Measurements from ENCODE around the gene DLG2. TPM values are rescaled to one million over a fixed set of nuclear protein-coding genes. Genes with fewer than 3 reads are reported as not detected.
A peak's percentile ranks its signal among the peaks of the same experiment; 100 is the strongest.

Gene DLG2
- total and polyA plus RNA-seq, 12 donors: 1.0 to 14.8 (median 7.4) TPM

DNA sequence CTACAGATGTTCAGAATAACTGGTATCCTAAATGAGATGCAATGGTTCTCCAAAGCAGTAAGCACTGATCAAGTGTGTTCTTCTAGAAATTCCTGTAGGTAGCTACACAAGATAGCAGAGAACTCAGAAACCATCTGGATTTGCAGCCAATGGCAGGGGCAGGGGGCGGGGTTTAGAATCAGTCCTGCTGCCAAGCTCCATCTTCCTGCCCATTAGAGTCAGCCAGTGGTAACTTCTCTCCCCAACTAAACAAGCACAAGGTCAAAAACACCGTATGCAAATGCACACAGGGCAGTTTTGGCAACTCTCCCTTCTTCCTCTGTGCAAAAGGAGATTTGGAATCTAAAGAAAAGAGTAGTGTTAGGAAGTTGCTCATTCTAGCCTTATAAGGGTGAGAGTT is 2103.5 kb downstream of the DLG2 start:
- Histone ChIP-seq H3K4me3 (no peak overlapping the region), H3K9me3 (no peaks in the 10 kb centered on the region), H3K27me3 (no peaks in the 10 kb centered on the region), H3K36me3 (no peaks in the 10 kb centered on the region), H3K27ac (no peak overlapping the region), H3K4me1 (no peaks in the 10 kb centered on the region)
- WGBS, 2 donors: 48 to 51% methylated on average over 2 of the region's 2 CpGs
- TF ChIP-seq, protein P1, sequence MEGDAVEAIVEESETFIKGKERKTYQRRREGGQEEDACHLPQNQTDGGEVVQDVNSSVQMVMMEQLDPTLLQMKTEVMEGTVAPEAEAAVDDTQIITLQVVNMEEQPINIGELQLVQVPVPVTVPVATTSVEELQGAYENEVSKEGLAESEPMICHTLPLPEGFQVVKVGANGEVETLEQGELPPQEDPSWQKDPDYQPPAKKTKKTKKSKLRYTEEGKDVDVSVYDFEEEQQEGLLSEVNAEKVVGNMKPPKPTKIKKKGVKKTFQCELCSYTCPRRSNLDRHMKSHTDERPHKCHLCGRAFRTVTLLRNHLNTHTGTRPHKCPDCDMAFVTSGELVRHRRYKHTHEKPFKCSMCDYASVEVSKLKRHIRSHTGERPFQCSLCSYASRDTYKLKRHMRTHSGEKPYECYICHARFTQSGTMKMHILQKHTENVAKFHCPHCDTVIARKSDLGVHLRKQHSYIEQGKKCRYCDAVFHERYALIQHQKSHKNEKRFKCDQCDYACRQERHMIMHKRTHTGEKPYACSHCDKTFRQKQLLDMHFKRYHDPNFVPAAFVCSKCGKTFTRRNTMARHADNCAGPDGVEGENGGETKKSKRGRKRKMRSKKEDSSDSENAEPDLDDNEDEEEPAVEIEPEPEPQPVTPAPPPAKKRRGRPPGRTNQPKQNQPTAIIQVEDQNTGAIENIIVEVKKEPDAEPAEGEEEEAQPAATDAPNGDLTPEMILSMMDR (IDR thresholded peaks at IDR 0.05): no peak
- ATAC-seq (no peak), DNase-seq (no peak)
- intact Hi-C loops (cut with DNase I): loop anchor here in 2 of 10 donors (10.0 kb wide), 2 partner anchors 201 to 291 kb away; no protein-coding TSS in a partner anchor

DNA sequence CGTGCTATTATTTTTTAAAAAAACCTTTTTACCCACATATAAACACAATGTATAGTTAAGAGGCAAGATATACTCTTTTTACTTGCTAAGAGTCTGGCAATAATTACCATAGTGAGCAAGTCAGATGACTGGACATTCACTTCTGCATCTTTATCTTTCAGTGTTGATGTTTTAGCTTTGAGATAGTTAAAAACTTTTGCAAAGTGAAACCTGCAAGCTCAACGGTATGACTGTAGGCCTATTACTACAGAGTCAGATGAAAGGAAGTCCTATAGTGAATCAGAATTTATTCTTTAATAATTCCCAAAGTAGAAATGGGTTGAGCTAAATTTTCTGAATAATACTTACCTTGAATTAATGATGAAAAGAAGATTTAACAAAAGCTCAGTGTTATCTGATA is 2104.2 kb downstream of the DLG2 start:
- H3K4me3 ChIP-seq: no peak overlapping the region
- no peaks in the 10 kb centered on the region for H3K4me1 ChIP-seq
- ATAC-seq: no peak
- TF ChIP-seq, protein P1 (IDR thresholded peaks at IDR 0.05): no peak
- H3K9me3 ChIP-seq: peaks cover 0 to 7% (median 0%) of the 10 kb centered on the region in 11 donors
- WGBS, 2 donors: 50 to 75% methylated on average over 2 of the region's 2 CpGs
- intact Hi-C loops (cut with DNase I): loop anchor here in 2 of 10 donors (10.0 kb wide), 2 partner anchors 202 to 292 kb away; no protein-coding TSS in a partner anchor
- no peaks in the 10 kb centered on the region for H3K36me3 ChIP-seq
- DNase-seq: no peak
- H3K27ac ChIP-seq: no peak overlapping the region
- H3K27me3 ChIP-seq: no peaks in the 10 kb centered on the region

DNA sequence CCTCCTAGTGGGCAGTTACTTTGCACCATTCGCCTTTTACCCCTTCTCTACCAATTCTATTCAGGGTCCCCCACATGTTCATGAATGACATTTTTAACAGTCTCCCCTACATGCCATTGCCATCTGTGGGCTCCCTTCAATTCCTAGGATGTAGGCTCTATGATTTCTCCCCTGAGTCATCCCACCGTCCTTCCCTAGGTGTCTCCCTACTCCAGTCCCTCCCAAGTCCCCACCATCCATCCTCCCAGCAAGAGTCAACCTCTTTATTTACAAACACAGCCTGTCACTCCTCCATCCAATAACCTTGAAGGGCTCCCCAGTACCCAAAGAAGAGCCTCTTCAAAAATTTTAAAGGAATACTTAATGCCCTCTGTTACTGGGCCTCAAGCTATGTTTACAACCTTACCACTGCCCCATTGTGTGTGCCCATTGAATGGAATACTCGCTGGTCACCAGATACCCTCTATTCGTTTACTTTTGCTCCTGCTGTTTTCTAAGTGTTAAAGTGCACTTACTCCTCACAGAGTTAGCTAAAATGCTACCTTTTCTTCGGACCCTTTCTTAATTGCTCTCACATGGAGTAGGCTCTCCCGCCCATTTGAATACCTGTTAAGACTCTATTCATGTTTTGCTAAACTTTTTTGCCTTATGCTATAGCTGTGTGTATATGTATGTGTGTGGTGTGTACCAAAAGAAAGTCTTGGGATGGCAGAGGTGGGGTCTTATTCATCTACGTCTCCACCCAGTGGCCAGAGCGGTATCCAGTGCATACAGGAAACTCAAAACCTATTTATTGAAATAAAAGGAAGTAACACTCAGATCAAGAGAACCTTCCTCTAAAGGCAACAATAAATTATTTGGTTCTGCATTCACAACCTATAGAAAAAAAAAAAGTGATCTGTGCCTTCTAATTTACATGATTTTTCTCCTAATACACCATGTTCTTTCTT is 2105.2 kb downstream of the DLG2 start:
- TF ChIP-seq, protein P1 (IDR thresholded peaks at IDR 0.05): peak in 3 of 9 donors; percentile 10 to 12 (median 10)

DNA sequence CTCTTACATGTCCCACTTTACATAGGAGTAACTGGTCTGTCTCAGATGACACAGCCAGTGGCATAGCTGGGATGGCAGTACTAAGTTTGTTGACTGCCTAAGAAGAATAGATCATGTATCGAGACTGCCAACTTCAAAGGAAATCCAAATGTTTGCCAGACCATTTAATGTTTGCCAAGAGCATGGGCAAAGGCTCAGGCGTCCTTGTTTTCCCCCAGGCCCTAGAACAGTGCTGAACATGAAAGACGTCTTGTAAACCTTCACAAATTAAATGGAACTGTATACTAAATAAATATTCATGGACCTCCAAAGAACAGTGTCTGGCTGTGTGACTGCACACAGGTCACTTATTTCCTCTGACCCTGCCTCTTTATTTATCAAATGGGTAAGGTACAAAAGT is 2106.3 kb downstream of the DLG2 start:
- TF ChIP-seq, protein P1 (IDR thresholded peaks at IDR 0.05): no peak
- intact Hi-C loops (cut with DNase I): loop anchor here in 2 of 10 donors (10.0 kb wide), 2 partner anchors 204 to 294 kb away; no protein-coding TSS in a partner anchor

More for the DNA sequence above, 2105.2 kb downstream of the DLG2 start:
- H3K36me3 ChIP-seq: no peaks in the 10 kb centered on the region
- H3K4me3 ChIP-seq: no peak overlapping the region
- H3K9me3 ChIP-seq: peaks cover 0 to 14% (median 0%) of the 10 kb centered on the region in 11 donors
- H3K27me3 ChIP-seq: no peaks in the 10 kb centered on the region
- no peaks in the 10 kb centered on the region for H3K4me1 ChIP-seq
- ATAC-seq (no peak), DNase-seq (no peak)
- no peak overlapping the region for H3K27ac ChIP-seq
- intact Hi-C loops (cut with DNase I): loop anchor here in 2 of 10 donors (10.0 kb wide), 2 partner anchors 203 to 293 kb away; no protein-coding TSS in a partner anchor
- WGBS, 2 donors: 67 to 71% methylated on average over 8 of the region's 8 CpGs

More for the DNA sequence above, 2106.3 kb downstream of the DLG2 start:
- ATAC-seq (no peak), DNase-seq (no peak)
- H3K4me3 ChIP-seq: no peak overlapping the region
- no peak overlapping the region for H3K27ac ChIP-seq
- H3K36me3 ChIP-seq: no peaks in the 10 kb centered on the region
- H3K4me1 ChIP-seq: no peaks in the 10 kb centered on the region
- peaks cover 0 to 14% (median 0%) of the 10 kb centered on the region in 11 donors for H3K9me3 ChIP-seq
- WGBS, 2 donors: 70 to 75% methylated on average over 3 of the region's 3 CpGs
- no peaks in the 10 kb centered on the region for H3K27me3 ChIP-seq

Measured in heart right ventricle (tissue), 16 donors.